Nephron progenitor cell (in vitro differentiated cells): Measurements from ENCODE around the gene ZG16B.

Source experiments
- DNase-seq: peaks from one replicate; pipeline ENCODE4 v3.0.0; 2021
- H3K27ac Mint-ChIP-seq: 2 replicates; pipeline ENCODE4 v1.8.0; 2021; ENCODE audit warnings: mild to moderate bottlenecking, moderate library complexity, mixed read lengths
- H3K27me3 Mint-ChIP-seq: 2 replicates; pipeline ENCODE4 v1.8.0; 2021; ENCODE audit warnings: mild to moderate bottlenecking, low read depth, mixed read lengths; ENCODE audit not compliant: poor library complexity
- H3K36me3 Mint-ChIP-seq: 2 replicates; pipeline ENCODE4 v1.8.0; 2021; ENCODE audit warnings: low read depth, mixed read lengths
- H3K4me1 Mint-ChIP-seq: 2 replicates; pipeline ENCODE4 v1.8.0; 2021; ENCODE audit warnings: mixed read lengths
- H3K4me3 Mint-ChIP-seq: 2 replicates; pipeline ENCODE4 v1.8.0; 2021; ENCODE audit warnings: mild to moderate bottlenecking, moderate library complexity, mixed read lengths
- H3K9me3 Mint-ChIP-seq: 2 replicates; pipeline ENCODE4 v1.8.0; 2021; ENCODE audit warnings: mild to moderate bottlenecking, moderate library complexity, mixed read lengths
- CTCF ChIP-seq: fragments of 200-600 bp; sonication (generic); IDR thresholded peaks from 2 replicates; pipeline ENCODE4 v1.5.0; 2021; ENCODE audit warnings: antibody characterized with exemption

ZG16B gene

GRCh38 chr16:2826591-2827373 is 3.3 kb upstream of the ZG16B start:
- Mint-ChIP-seq H3K4me1 (no peaks in the 10 kb centered on the region), H3K9me3 (no peaks in the 10 kb centered on the region), H3K4me3 (no peak overlapping the region), H3K27ac (no peak overlapping the region), H3K36me3 (no peaks in the 10 kb centered on the region), H3K27me3 (peaks cover 48% of the 10 kb centered on the region)
- no peak for DNase-seq
- TF ChIP-seq CTCF = no peak

GRCh38 chr16:2827374-2827791 is 2.7 kb upstream of the ZG16B start:
- Mint-ChIP-seq H3K36me3 (no peaks in the 10 kb centered on the region), H3K27me3 (peaks cover 44% of the 10 kb centered on the region), H3K27ac (no peak overlapping the region), H3K4me1 (no peaks in the 10 kb centered on the region), H3K9me3 (no peaks in the 10 kb centered on the region), H3K4me3 (no peak overlapping the region)
- DNase-seq = no peak
- no peak for TF ChIP-seq CTCF

- Mint-ChIP-seq H3K36me3 (no peaks in the 10 kb centered on the region), H3K27ac (no peak overlapping the region), H3K9me3 (no peaks in the 10 kb centered on the region), H3K27me3 (peaks cover 48% of the 10 kb centered on the region), H3K4me3 (no peak overlapping the region), H3K4me1 (no peaks in the 10 kb centered on the region)
- no peak for TF ChIP-seq CTCF
- peak; percentile 48 for DNase-seq
These were observed 2.1 kb upstream of the ZG16B start for GRCh38 chr16:2827831-2828520.

GRCh38 chr16:2828521-2828840 is 1.6 kb upstream of the ZG16B start:
- H3K27me3 Mint-ChIP-seq = peaks cover 47% of the 10 kb centered on the region
- TF ChIP-seq CTCF = no peak
- DNase-seq = no peak
- H3K4me3 Mint-ChIP-seq = no peak overlapping the region
- no peaks in the 10 kb centered on the region for H3K36me3 Mint-ChIP-seq
- H3K27ac Mint-ChIP-seq = no peak overlapping the region
- no peaks in the 10 kb centered on the region for H3K9me3 Mint-ChIP-seq
- no peaks in the 10 kb centered on the region for H3K4me1 Mint-ChIP-seq

- Mint-ChIP-seq H3K27ac (no peak overlapping the region), H3K9me3 (no peaks in the 10 kb centered on the region), H3K27me3 (peaks cover 50% of the 10 kb centered on the region), H3K4me1 (no peaks in the 10 kb centered on the region), H3K4me3 (no peak overlapping the region), H3K36me3 (no peaks in the 10 kb centered on the region)
- no peak for TF ChIP-seq CTCF
- no peak for DNase-seq
These were observed 1.1 kb upstream of the ZG16B start for GRCh38 chr16:2828876-2829430.
